ENCODE measurements around the gene LPGAT1. TPM values are rescaled to one million over a fixed set of nuclear protein-coding genes. Genes with fewer than 3 reads are reported as not detected.

The LPGAT1 gene
- total and polyA plus RNA-seq, 2 of the 13 experiments (the other 11 are each of a cell fraction or from before 2014, with no cell fraction given), result 12.1 to 48.3 TPM

- no peak for TF ChIP-seq GMEB2 (CRISPR knock-in tag; IDR thresholded peaks at IDR 0.05; ENCODE audit: low read depth)
- TF ChIP-seq SIN3B (IDR thresholded peaks at IDR 0.05; ENCODE audit: low read length), result no peak
- TF ChIP-seq FOXK1 (CRISPR knock-in tag; IDR thresholded peaks at IDR 0.05; ENCODE audit: borderline replicate concordance, low read depth), result peak; percentile 31; the same call in 1 of the 2 replicates
- TF ChIP-seq HNRNPUL1 (IDR thresholded peaks at IDR 0.05; ENCODE audit: low read depth, low read length), result no peak
- TF ChIP-seq GPN1 (CRISPR knock-in tag; IDR thresholded peaks at IDR 0.05; ENCODE audit: borderline replicate concordance), result no peak
- TF ChIP-seq PCBP2 (optimal IDR thresholded peaks at IDR 0.05; ENCODE audit: low read depth, low read length, poor library complexity, severe bottlenecking), result no peak
- TF ChIP-seq ZNF24 (IDR thresholded peaks at IDR 0.05), result no peak
- no peak for TF ChIP-seq RARG (CRISPR knock-in tag; IDR thresholded peaks at IDR 0.05; ENCODE audit: low read depth)
- TF ChIP-seq ZNF629 (CRISPR knock-in tag; conservative IDR thresholded peaks at IDR 0.05), result no peak
- peak; percentile 29; the same call in 1 of the 2 replicates for TF ChIP-seq PAXIP1 (CRISPR knock-in tag; conservative IDR thresholded peaks at IDR 0.05)
- TF ChIP-seq EHMT2 (IDR thresholded peaks at IDR 0.05; ENCODE audit: borderline replicate concordance, low read depth, low read length), result no peak
- TF ChIP-seq CENPT (CRISPR knock-in tag; IDR thresholded peaks at IDR 0.05; ENCODE audit: low read depth), result no peak
- no peak for TF ChIP-seq PHF21A (CRISPR knock-in tag; IDR thresholded peaks at IDR 0.05)
- TF ChIP-seq GPBP1L1 (CRISPR knock-in tag; IDR thresholded peaks at IDR 0.05), result no peak
- TF ChIP-seq DDIT3 (CRISPR knock-in tag; IDR thresholded peaks at IDR 0.05), result no peak
- TF ChIP-seq MTERF4 (CRISPR knock-in tag; IDR thresholded peaks at IDR 0.05), result no peak
- no peak for TF ChIP-seq LBX2 (CRISPR knock-in tag; IDR thresholded peaks at IDR 0.05; ENCODE audit: borderline replicate concordance)
- no peak for TF ChIP-seq ARNT (IDR thresholded peaks at IDR 0.05)
- TF ChIP-seq KLF11 (CRISPR knock-in tag; IDR thresholded peaks at IDR 0.05), result 0 out of 2 replicates have a peak, but pooled peaks have one; percentile 56
- TF ChIP-seq MBD4 (IDR thresholded peaks at IDR 0.05; ENCODE audit: borderline replicate concordance, low read length), result no peak
- TF ChIP-seq YY1 (IDR thresholded peaks at IDR 0.05; ENCODE audit: insufficient read depth, insufficient replicate concordance, low read depth, low read length), result peak; percentile 46
- no peak for TF ChIP-seq RFX3 (CRISPR knock-in tag; IDR thresholded peaks at IDR 0.05)
Measured at GRCh38 chr1:211698161-211699026, 132.2 kb downstream of the LPGAT1 start (continued).

Measured in HepG2 (cell line).